CD8-positive, alpha-beta memory T cell (primary cell): Measurements from ENCODE around the gene VASH2. TPM values are rescaled to one million over a fixed set of nuclear protein-coding genes. Genes with fewer than 3 reads are reported as not detected.

Experiments
- CTCF ChIA-PET: fragments of 350-600 bp; sonication (Branson Sonifier 250); formaldehyde crosslinking; loops from one replicate; lab custom pipeline; 2021; ENCODE audit warnings: antibody characterized with exemption; lab: Charles Lee
- POLR2A ChIA-PET: fragments of 350-600 bp; sonication (Branson Sonifier 250); formaldehyde crosslinking; loops from one replicate; lab custom pipeline; 2021; ENCODE audit warnings: antibody characterized with exemption; lab: Charles Lee
- DNase-seq, 5 donors: peaks; one replicate each; pipeline versions ENCODE4 v3.0.0 to v3.0.0-alpha.2; 2020 to 2022; ENCODE audit warnings: mixed read lengths in 1 of 5
- H3K27ac ChIP-seq: one replicate; pipeline ENCODE4 v1.7.0; 2013; ENCODE audit warnings: low read depth, mild to moderate bottlenecking, low read length, moderate library complexity
- H3K27me3 ChIP-seq: 2 replicates; pipeline ENCODE4 v1.7.0; 2013; ENCODE audit warnings: low read length, mild to moderate bottlenecking; ENCODE audit not compliant: insufficient read depth, poor library complexity, severe bottlenecking
- H3K36me3 ChIP-seq: 2 replicates; pipeline ENCODE4 v1.7.0; 2013; ENCODE audit warnings: mild to moderate bottlenecking, low read length, moderate library complexity; ENCODE audit not compliant: insufficient read depth
- H3K4me1 ChIP-seq: 2 replicates; pipeline ENCODE4 v1.7.0; 2013; ENCODE audit warnings: mild to moderate bottlenecking, low read length, moderate library complexity; ENCODE audit not compliant: insufficient read depth
- H3K4me3 ChIP-seq: 2 replicates; pipeline ENCODE4 v1.7.0; 2013; ENCODE audit warnings: mild to moderate bottlenecking, low read length
- H3K9me3 ChIP-seq: 2 replicates; pipeline ENCODE4 v1.7.0; 2013; ENCODE audit warnings: mild to moderate bottlenecking, low read length
- H3K27ac Mint-ChIP-seq, 8 donors: one replicate each; pipeline ENCODE4 v1.8.0; 2020 to 2021; ENCODE audit warnings: mixed read lengths in 8 of 8, mild to moderate bottlenecking in 6 of 8, inconsistent platforms in 3 of 8, moderate library complexity in 3 of 8
- H3K27me3 Mint-ChIP-seq, 2 donors: one replicate each; pipeline ENCODE4 v1.8.0; 2020 to 2021; ENCODE audit warnings: mixed read lengths in 2 of 2, mild to moderate bottlenecking in 1 of 2, moderate library complexity in 1 of 2
- H3K36me3 Mint-ChIP-seq, 3 donors: one replicate each; pipeline ENCODE4 v1.8.0; 2020 to 2021; ENCODE audit warnings: mixed read lengths in 3 of 3, inconsistent platforms in 1 of 3, mild to moderate bottlenecking in 1 of 3
- H3K4me1 Mint-ChIP-seq, 3 donors: one replicate each; pipeline ENCODE4 v1.8.0; 2020 to 2021; ENCODE audit warnings: mixed read lengths in 3 of 3, inconsistent platforms in 1 of 3, mild to moderate bottlenecking in 1 of 3
- H3K4me3 Mint-ChIP-seq, 7 donors: one replicate each; pipeline ENCODE4 v1.8.0; 2020 to 2021; ENCODE audit warnings: mixed read lengths in 7 of 7, mild to moderate bottlenecking in 6 of 7, moderate library complexity in 4 of 7, inconsistent platforms in 2 of 7
- H3K9me3 Mint-ChIP-seq, 5 donors: one replicate each; pipeline ENCODE4 v1.8.0; 2020 to 2022; ENCODE audit warnings: mixed read lengths in 5 of 5, mild to moderate bottlenecking in 3 of 5, moderate library complexity in 2 of 5, inconsistent platforms in 1 of 5
- polyA plus RNA-seq: library from polyadenylated mRNA; unstranded; fragments of 300-500 nt; fragmentation: Illumina TruSeq; gene quantifications from one replicate; pipeline ENCODE4 v1.2.3, GENCODE V29; 2021
- total RNA-seq, 2 experiments: library from RNA; stranded (reverse); gene quantifications; one replicate each; pipeline ENCODE4 v1.2.3, GENCODE V29; 2021

The VASH2 gene
- total and polyA plus RNA-seq, 3 experiments from 2014 or later, result 0.07 to 0.18 TPM; not detected in 1

DNA sequence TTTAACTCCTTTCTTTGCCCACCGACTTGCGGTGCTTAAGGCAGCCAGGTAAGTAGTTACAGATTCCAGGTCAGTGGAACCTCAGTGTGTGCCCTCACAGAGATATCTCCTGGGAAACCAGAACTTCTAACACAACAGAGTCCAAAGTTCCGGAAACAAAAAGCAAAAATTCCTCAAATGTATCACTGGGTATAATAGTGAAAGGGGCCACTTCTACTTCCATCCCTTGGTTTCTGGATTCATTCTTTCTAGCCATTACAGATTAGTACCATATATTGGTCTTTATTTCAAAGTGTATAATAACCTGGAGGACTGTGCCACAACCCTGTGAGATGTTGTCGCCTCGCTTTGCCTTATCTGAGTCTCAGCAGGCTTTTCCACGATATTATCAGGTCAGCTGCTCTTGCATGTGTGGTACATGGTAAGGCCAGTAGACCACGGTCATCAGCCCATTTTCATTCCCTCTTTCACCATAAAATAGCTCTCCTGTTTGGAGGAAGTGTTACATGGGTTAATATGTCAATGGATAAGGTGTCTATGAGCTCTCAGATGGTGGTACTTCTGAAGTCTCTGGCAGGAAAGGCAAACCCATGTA lies 14.9 kb upstream of the VASH2 start:
- Mint-ChIP-seq H3K27ac (no peak overlapping the region), H3K27me3 (peaks cover 6 to 13% of the 10 kb centered on the region in 2 donors), H3K9me3 (peaks cover 0 to 3% (median 3%) of the 10 kb centered on the region in 5 donors), H3K4me3 (no peak overlapping the region), H3K4me1 (no peaks in the 10 kb centered on the region), H3K36me3 (peaks cover 0 to 4% (median 2%) of the 10 kb centered on the region in 3 donors)
- ChIA-PET POLR2A (no interaction called here), CTCF (no interaction called here)
- Histone ChIP-seq H3K4me3 (no peak overlapping the region), H3K36me3 (no peaks in the 10 kb centered on the region), H3K27ac (no peak overlapping the region), H3K9me3 (no peaks in the 10 kb centered on the region), H3K27me3 (no peaks in the 10 kb centered on the region), H3K4me1 (no peaks in the 10 kb centered on the region)
- no peak for DNase-seq

DNA sequence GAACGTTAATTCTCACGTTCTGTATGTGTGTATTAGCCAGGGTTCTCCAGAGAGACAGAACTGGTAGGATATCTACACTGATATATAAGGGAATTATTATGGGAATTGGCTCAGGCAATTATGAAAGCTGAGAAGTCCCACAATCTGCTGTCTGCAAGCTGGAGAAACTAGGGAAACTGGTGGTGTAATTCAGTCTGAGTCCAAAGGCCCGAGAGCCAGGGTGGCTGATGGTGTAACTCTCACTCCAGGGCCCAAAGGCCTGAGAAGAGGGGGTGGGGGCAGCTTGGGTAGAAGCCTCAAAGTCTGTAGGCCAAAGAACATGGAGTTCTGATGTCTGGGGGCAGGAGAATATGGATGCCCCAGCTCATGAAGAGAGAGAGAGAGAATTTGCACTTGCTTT lies 13.3 kb upstream of the VASH2 start:
- Mint-ChIP-seq H3K27me3 (peaks cover 10 to 14% of the 10 kb centered on the region in 2 donors), H3K4me1 (no peaks in the 10 kb centered on the region), H3K27ac (no peak overlapping the region), H3K9me3 (peaks cover 0 to 6% (median 3%) of the 10 kb centered on the region in 5 donors), H3K36me3 (peaks cover 0 to 4% (median 2%) of the 10 kb centered on the region in 3 donors), H3K4me3 (no peak overlapping the region)
- Histone ChIP-seq H3K4me3 (no peak overlapping the region), H3K9me3 (no peaks in the 10 kb centered on the region), H3K27me3 (no peaks in the 10 kb centered on the region), H3K36me3 (no peaks in the 10 kb centered on the region), H3K4me1 (no peaks in the 10 kb centered on the region), H3K27ac (no peak overlapping the region)
- CTCF ChIA-PET, result no interaction called here
- no peak for DNase-seq
- POLR2A ChIA-PET, result no interaction called here

DNA sequence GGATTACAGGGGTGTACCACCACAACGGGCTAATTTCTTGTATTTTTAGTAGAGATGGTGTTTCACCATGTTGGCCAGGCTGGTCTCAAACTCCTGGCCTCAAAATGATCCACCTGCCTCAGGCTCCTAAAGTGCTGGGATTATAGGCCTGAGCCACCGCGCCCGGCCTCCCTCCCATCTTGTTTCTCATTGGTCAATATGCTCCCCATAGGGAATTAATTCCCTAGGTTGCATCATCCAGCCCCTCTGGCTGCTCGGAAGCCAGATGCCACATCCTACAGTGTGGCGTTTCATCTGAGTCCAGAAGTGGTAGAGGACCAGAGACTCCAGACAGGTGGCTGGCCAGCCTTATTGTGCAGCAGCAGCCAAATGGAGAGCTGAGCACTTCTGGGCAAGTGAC lies 11.5 kb upstream of the VASH2 start:
- Histone ChIP-seq H3K27me3 (no peaks in the 10 kb centered on the region), H3K9me3 (no peaks in the 10 kb centered on the region), H3K27ac (no peak overlapping the region), H3K4me3 (no peak overlapping the region), H3K36me3 (no peaks in the 10 kb centered on the region), H3K4me1 (no peaks in the 10 kb centered on the region)
- DNase-seq, result no peak
- Mint-ChIP-seq H3K9me3 (peaks cover 0 to 6% (median 3%) of the 10 kb centered on the region in 5 donors), H3K36me3 (peaks cover 0 to 6% (median 2%) of the 10 kb centered on the region in 3 donors), H3K4me3 (no peak overlapping the region), H3K27ac (no peak overlapping the region), H3K27me3 (peaks cover 16 to 17% of the 10 kb centered on the region in 2 donors), H3K4me1 (no peaks in the 10 kb centered on the region)
- ChIA-PET POLR2A (no interaction called here), CTCF (interaction anchor here (0.9 kb wide), 1 partner anchor 11 kb away, joined by 3 read pairs; no protein-coding TSS in a partner anchor)

DNA sequence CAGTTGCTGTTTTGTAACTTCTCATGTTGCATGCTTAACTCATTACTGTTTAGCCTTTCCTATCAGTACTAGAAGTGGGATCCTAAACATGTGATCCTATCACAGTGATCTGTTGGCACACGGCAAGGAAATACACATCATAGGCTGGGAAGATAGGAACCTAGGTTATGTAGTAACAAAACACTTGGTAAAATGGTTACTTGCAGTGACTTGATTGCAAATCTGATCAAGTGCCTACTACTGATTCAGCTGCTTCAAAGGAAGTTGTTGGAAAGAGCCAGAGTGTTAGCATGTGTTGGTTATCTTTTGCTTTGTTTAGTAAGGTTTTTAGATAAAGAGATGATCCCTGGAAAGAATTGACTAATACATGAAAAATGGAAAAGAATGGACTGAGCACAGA lies 8.9 kb upstream of the VASH2 start:
- DNase-seq, result no peak
- Mint-ChIP-seq H3K27ac (no peak overlapping the region), H3K27me3 (peaks cover 11 to 23% of the 10 kb centered on the region in 2 donors), H3K9me3 (peaks cover 0 to 6% (median 3%) of the 10 kb centered on the region in 5 donors), H3K36me3 (peaks cover 0 to 6% (median 2%) of the 10 kb centered on the region in 3 donors), H3K4me1 (no peaks in the 10 kb centered on the region), H3K4me3 (no peak overlapping the region)
- Histone ChIP-seq H3K27me3 (no peaks in the 10 kb centered on the region), H3K36me3 (no peaks in the 10 kb centered on the region), H3K4me1 (no peaks in the 10 kb centered on the region), H3K4me3 (no peak overlapping the region), H3K9me3 (no peaks in the 10 kb centered on the region), H3K27ac (no peak overlapping the region)
- ChIA-PET POLR2A (no interaction called here), CTCF (no interaction called here)

DNA sequence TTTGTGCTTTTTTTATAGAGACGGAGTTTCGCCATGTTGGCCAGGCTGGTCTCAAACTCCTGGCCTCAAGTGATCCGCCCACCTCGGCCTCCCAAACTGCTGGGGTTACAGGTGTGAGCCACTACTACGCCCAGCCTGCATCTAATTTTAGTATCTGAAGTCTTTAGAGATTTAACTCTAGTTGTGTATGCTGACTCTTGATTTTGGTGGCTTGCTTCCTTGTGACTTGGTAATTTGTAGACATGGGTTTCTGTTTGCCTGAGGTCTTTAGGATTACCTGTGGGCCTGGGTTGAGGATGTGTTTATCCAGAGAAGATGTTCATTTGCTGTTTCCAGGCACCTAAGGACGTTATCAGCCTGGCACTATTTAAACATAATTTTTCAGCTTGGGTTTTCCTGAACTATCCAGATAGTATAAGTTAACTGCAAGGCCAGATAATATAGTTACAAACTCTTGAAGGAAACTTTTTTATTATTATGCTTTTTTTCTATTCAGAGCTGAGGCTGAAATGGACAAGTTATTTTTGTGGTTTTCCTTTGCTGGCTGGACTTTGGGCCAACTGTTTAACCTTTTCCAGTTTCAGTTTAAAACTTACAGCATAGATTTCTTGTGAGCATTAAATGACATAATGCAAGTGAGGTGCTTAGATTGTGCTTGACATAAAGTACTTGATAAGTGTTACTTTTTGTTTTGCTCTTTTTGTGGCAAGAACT lies 7.5 kb upstream of the VASH2 start:
- POLR2A ChIA-PET, result no interaction called here
- H3K36me3 Mint-ChIP-seq, result peaks cover 0 to 6% (median 2%) of the 10 kb centered on the region in 3 donors
- no peaks in the 10 kb centered on the region for H3K36me3 ChIP-seq
- no peaks in the 10 kb centered on the region for H3K27me3 ChIP-seq
- H3K4me1 Mint-ChIP-seq, result no peaks in the 10 kb centered on the region
- no peak for DNase-seq
- no peaks in the 10 kb centered on the region for H3K4me1 ChIP-seq
- peaks cover 11 to 27% of the 10 kb centered on the region in 2 donors for H3K27me3 Mint-ChIP-seq
- H3K4me3 ChIP-seq, result no peak overlapping the region
- no peak overlapping the region for H3K27ac Mint-ChIP-seq
- no peak overlapping the region for H3K4me3 Mint-ChIP-seq
- H3K9me3 Mint-ChIP-seq, result peaks cover 0 to 6% (median 3%) of the 10 kb centered on the region in 5 donors
- no peak overlapping the region for H3K27ac ChIP-seq
- no peaks in the 10 kb centered on the region for H3K9me3 ChIP-seq
- CTCF ChIA-PET, result no interaction called here

DNA sequence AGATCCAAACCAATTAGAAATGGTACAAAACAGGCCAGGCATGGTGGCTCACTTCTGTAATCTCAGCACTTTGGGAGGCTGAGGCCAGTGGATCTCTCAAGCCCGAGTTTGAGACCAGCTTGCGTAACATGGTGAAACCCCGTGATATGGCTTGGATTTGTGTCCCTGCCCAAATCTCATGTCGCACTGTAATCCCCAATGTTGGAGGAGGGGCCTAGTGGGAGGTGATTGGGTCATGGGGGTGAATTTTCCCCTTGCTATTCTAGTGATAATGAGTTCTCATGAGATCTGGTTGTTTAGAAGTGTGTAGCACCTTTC lies 7.0 kb upstream of the VASH2 start:
- H3K4me3 ChIP-seq, result no peak overlapping the region
- CTCF ChIA-PET, result no interaction called here
- POLR2A ChIA-PET, result no interaction called here
- H3K27me3 Mint-ChIP-seq, result peaks cover 9 to 27% of the 10 kb centered on the region in 2 donors
- no peak overlapping the region for H3K27ac ChIP-seq
- H3K4me1 ChIP-seq, result no peaks in the 10 kb centered on the region
- H3K4me1 Mint-ChIP-seq, result no peaks in the 10 kb centered on the region
- no peak overlapping the region for H3K27ac Mint-ChIP-seq
- DNase-seq, result no peak
- H3K27me3 ChIP-seq, result no peaks in the 10 kb centered on the region
- H3K36me3 Mint-ChIP-seq, result peaks cover 0 to 6% (median 2%) of the 10 kb centered on the region in 3 donors
- no peak overlapping the region for H3K4me3 Mint-ChIP-seq
- H3K9me3 Mint-ChIP-seq, result peaks cover 0 to 6% (median 3%) of the 10 kb centered on the region in 5 donors
- no peaks in the 10 kb centered on the region for H3K36me3 ChIP-seq
- no peaks in the 10 kb centered on the region for H3K9me3 ChIP-seq

DNA sequence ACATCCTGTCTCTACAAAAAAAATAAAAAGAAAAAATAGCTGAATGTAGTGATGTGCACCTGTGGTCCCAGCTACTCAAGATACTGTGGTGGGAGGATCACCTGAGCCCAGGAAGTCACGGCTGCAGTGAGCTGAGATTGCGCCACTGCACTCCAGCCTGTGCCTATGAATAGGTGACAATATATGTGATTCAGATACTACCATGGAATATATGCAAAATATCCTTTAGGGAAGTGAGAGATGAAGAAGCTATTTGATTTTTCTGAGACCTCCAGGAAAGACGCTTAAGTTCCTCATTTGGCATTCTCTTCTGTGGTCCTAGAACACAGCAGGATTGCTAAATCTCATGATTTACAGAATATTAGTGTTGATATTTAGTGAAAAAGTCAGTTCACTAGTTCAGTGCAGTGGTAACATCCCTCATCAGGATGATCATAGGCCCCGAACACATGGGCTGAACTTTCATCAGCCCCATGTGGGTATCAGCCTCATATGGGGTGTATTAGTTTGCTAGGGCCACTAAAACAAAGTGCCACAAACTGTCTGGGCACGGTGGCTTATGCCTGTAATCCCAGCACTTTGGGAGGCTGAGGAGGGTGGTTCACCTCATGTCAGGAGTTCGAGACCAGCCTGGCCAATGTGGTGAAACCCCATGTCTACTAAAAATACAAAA lies 6.0 kb upstream of the VASH2 start:
- ChIA-PET POLR2A (interaction anchor here (0.6 kb wide), 1 partner anchor 72 kb away, joined by 6 read pairs; no protein-coding TSS in a partner anchor), CTCF (no interaction called here)

DNA sequence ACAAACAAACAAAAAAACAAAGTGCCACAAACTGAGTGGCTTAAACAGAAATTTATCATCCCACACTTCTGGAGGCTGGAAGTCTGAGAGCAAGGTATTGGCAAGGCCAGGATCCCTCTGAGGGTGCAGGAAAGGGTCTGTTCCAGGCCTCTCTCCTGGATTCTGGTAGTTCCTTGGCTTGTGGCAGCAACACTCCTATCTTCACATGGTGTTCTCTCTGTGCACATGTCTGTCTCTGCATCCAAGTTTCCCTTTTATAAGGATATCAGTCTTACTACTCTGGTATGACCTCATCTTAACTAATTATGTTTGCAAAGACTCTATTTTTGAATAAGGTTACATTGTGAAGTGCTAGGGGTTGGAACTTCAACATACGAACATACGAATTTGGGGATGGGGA lies 5.3 kb upstream of the VASH2 start:
- no peak overlapping the region for H3K4me3 ChIP-seq
- no peaks in the 10 kb centered on the region for H3K4me1 ChIP-seq
- no peak overlapping the region for H3K27ac ChIP-seq
- Mint-ChIP-seq H3K4me1 (peaks cover 0 to 8% (median 0%) of the 10 kb centered on the region in 3 donors), H3K36me3 (peaks cover 0 to 6% (median 0%) of the 10 kb centered on the region in 3 donors), H3K4me3 (no peak overlapping the region), H3K27me3 (peaks cover 14 to 34% of the 10 kb centered on the region in 2 donors), H3K27ac (no peak overlapping the region), H3K9me3 (peaks cover 0 to 8% (median 4%) of the 10 kb centered on the region in 5 donors)
- ChIA-PET CTCF (no interaction called here), POLR2A (no interaction called here)
- H3K27me3 ChIP-seq, result no peaks in the 10 kb centered on the region
- no peaks in the 10 kb centered on the region for H3K9me3 ChIP-seq
- no peaks in the 10 kb centered on the region for H3K36me3 ChIP-seq
- no peak for DNase-seq

More for the DNA sequence above, 6.0 kb upstream of the VASH2 start:
- DNase-seq, result no peak
- Mint-ChIP-seq H3K27me3 (peaks cover 14 to 30% of the 10 kb centered on the region in 2 donors), H3K36me3 (peaks cover 0 to 6% (median 2%) of the 10 kb centered on the region in 3 donors), H3K4me1 (peaks cover 0 to under 1% (median 0%) of the 10 kb centered on the region in 3 donors), H3K27ac (no peak overlapping the region), H3K4me3 (no peak overlapping the region), H3K9me3 (peaks cover 0 to 8% (median 4%) of the 10 kb centered on the region in 5 donors)
- Histone ChIP-seq H3K36me3 (no peaks in the 10 kb centered on the region), H3K27me3 (no peaks in the 10 kb centered on the region), H3K27ac (no peak overlapping the region), H3K4me1 (no peaks in the 10 kb centered on the region), H3K9me3 (no peaks in the 10 kb centered on the region), H3K4me3 (no peak overlapping the region)
